KMS-11 (cell line): Measurements from ENCODE around the gene ADAMTSL2.

Source experiments
- H2AFZ ChIP-seq: fragments of 200-600 bp; sonication (generic); 2 replicates; pipeline ENCODE4 v1.6.1; 2016; ENCODE audit warnings: antibody characterized with exemption, mixed run types, low read depth
- H3K27ac ChIP-seq: fragments of 200-600 bp; sonication (generic); 2 replicates; pipeline ENCODE4 v1.6.1; 2016; ENCODE audit warnings: mild to moderate bottlenecking, mixed run types
- H3K27me3 ChIP-seq: fragments of 200-600 bp; sonication (generic); 2 replicates; pipeline ENCODE4 v1.6.1; 2017; ENCODE audit warnings: mild to moderate bottlenecking, low read depth, mixed run types, moderate library complexity; ENCODE audit not compliant: insufficient read depth
- H3K36me3 ChIP-seq: fragments of 200-600 bp; sonication (generic); 2 replicates; pipeline ENCODE4 v1.6.1; 2017; ENCODE audit warnings: mild to moderate bottlenecking, mixed run types; ENCODE audit not compliant: insufficient read depth
- H3K4me1 ChIP-seq: fragments of 200-600 bp; sonication (generic); 2 replicates; pipeline ENCODE4 v1.6.1; 2016; ENCODE audit warnings: mild to moderate bottlenecking, low read depth, mixed run types; ENCODE audit not compliant: poor library complexity, severe bottlenecking
- H3K4me2 ChIP-seq: fragments of 200-600 bp; sonication (generic); 2 replicates; pipeline ENCODE4 v1.7.0; 2016; ENCODE audit warnings: mild to moderate bottlenecking, mixed run types
- H3K4me3 ChIP-seq: fragments of 200-600 bp; sonication (generic); IDR thresholded peaks from 2 replicates; pipeline ENCODE4 v1.6.1; 2017; ENCODE audit warnings: low read depth, low read length, mixed read lengths; ENCODE audit not compliant: insufficient read depth
- H3K79me2 ChIP-seq: fragments of 200-600 bp; sonication (generic); 2 replicates; pipeline ENCODE4 v1.6.1; 2016; ENCODE audit warnings: low read depth, mixed run types; ENCODE audit not compliant: insufficient read depth
- H3K9ac ChIP-seq: fragments of 200-600 bp; sonication (generic); 2 replicates; pipeline ENCODE4 v1.6.1; 2016; ENCODE audit warnings: mild to moderate bottlenecking, mixed run types
- H4K20me1 ChIP-seq: fragments of 200-600 bp; sonication (generic); 2 replicates; pipeline ENCODE4 v1.6.1; 2016; ENCODE audit warnings: mild to moderate bottlenecking, mixed run types; ENCODE audit not compliant: insufficient read depth
- TF ChIP-seq, protein P1 (sequence below): fragments of 200-600 bp; sonication (generic); conservative IDR thresholded peaks from 2 replicates; pipeline ENCODE4 v1.6.1; 2017; ENCODE audit warnings: low read depth, mild to moderate bottlenecking, antibody characterized with exemption, low read length, moderate library complexity, mixed read lengths

Gene ADAMTSL2

DNA sequence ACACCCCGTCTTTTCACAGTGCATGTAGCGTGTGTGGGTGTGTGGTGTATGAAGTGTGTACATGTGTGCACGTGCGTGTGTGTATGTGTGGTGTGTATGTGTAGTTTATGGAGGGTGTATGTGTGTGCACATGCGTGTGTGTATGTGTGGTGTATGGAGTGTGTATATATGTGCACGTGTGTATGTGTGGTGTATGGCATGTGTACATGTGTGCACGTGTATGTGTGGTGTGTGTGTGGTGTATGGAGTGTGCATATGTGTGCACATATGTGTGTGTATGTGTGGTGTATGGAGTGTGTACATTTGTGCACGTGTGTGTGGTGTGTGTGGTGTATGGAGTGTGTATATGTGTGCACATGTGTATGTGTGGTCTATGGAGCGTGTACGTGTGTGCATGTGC is 22.9 kb upstream of the ADAMTSL2 start:
- Histone ChIP-seq H3K27ac (no peak overlapping the region), H2AFZ (no peak overlapping the region), H3K27me3 (peaks cover 65% of the 10 kb centered on the region), H3K4me3 (no peak overlapping the region), H3K79me2 (no peaks in the 10 kb centered on the region), H3K4me1 (no peaks in the 10 kb centered on the region), H3K36me3 (no peaks in the 10 kb centered on the region), H4K20me1 (no peaks in the 10 kb centered on the region), H3K4me2 (no peak overlapping the region), H3K9ac (no peak overlapping the region)
- TF ChIP-seq, protein P1, sequence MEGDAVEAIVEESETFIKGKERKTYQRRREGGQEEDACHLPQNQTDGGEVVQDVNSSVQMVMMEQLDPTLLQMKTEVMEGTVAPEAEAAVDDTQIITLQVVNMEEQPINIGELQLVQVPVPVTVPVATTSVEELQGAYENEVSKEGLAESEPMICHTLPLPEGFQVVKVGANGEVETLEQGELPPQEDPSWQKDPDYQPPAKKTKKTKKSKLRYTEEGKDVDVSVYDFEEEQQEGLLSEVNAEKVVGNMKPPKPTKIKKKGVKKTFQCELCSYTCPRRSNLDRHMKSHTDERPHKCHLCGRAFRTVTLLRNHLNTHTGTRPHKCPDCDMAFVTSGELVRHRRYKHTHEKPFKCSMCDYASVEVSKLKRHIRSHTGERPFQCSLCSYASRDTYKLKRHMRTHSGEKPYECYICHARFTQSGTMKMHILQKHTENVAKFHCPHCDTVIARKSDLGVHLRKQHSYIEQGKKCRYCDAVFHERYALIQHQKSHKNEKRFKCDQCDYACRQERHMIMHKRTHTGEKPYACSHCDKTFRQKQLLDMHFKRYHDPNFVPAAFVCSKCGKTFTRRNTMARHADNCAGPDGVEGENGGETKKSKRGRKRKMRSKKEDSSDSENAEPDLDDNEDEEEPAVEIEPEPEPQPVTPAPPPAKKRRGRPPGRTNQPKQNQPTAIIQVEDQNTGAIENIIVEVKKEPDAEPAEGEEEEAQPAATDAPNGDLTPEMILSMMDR = no peak

GRCh38 chr9:133512253-133513213 is 22.0 kb upstream of the ADAMTSL2 start:
- no peaks in the 10 kb centered on the region for H3K36me3 ChIP-seq
- H3K4me3 ChIP-seq = no peak overlapping the region
- no peaks in the 10 kb centered on the region for H4K20me1 ChIP-seq
- H3K4me1 ChIP-seq = no peaks in the 10 kb centered on the region
- no peak overlapping the region for H3K27ac ChIP-seq
- peaks cover 64% of the 10 kb centered on the region for H3K27me3 ChIP-seq
- H3K4me2 ChIP-seq = no peak overlapping the region
- H3K79me2 ChIP-seq = no peaks in the 10 kb centered on the region
- no peak overlapping the region for H3K9ac ChIP-seq
- H2AFZ ChIP-seq = no peak overlapping the region
- TF ChIP-seq, protein P1 = no peak

- no peaks in the 10 kb centered on the region for H3K79me2 ChIP-seq
- no peaks in the 10 kb centered on the region for H4K20me1 ChIP-seq
- H3K27ac ChIP-seq = no peak overlapping the region
- H3K4me3 ChIP-seq = no peak overlapping the region
- TF ChIP-seq, protein P1 = no peak
- peaks cover 60% of the 10 kb centered on the region for H3K27me3 ChIP-seq
- no peak overlapping the region for H3K4me2 ChIP-seq
- no peaks in the 10 kb centered on the region for H3K4me1 ChIP-seq
- H3K9ac ChIP-seq = no peak overlapping the region
- no peak overlapping the region for H2AFZ ChIP-seq
- H3K36me3 ChIP-seq = no peaks in the 10 kb centered on the region
Observed at GRCh38 chr9:133513214-133514100, 21.0 kb upstream of the ADAMTSL2 start.

DNA sequence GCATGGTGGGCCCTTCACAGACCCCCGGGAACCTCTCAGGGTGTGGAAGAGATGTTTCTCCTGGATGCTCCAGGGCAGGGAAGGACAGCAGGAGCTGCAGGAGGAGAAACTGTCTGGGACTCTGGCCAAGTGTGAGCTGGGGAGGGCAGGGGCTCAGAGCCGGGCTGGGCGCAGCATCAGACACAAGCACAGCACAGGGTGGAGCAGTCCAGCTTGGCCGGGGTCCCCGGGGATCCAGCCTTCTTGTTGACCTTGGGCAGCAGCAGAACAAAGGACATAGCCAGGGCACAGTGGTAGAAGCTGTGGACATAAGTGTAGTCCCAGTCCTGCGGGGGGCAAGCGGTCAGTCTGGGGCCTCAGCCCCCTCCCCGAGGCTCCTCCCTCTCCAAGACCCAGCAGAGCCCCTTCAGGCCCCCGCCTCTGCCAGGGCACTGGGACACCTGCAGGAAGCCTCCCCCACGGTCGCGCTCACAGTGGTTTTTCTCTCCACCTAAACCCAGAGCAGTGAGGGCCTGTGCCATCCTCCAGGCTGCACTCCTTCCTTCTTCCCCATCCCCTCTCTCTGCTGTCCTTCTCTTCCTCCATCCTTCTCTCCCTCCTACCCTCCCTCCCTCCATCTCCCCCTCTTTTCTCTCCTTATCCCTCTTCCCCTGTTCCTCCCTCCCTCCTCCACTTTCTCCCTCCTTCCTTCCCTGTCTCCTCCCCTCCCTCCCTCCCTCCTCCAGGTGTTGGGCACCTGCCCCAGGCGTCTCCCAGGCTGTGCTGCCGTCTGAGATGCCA is 19.9 kb upstream of the ADAMTSL2 start:
- H3K36me3 ChIP-seq = no peaks in the 10 kb centered on the region
- H3K4me3 ChIP-seq = no peak overlapping the region
- H3K4me1 ChIP-seq = no peaks in the 10 kb centered on the region
- no peak overlapping the region for H3K9ac ChIP-seq
- TF ChIP-seq, protein P1 = no peak
- H2AFZ ChIP-seq = no peak overlapping the region
- no peak overlapping the region for H3K27ac ChIP-seq
- peaks cover 57% of the 10 kb centered on the region for H3K27me3 ChIP-seq
- no peaks in the 10 kb centered on the region for H3K79me2 ChIP-seq
- no peak overlapping the region for H3K4me2 ChIP-seq
- no peaks in the 10 kb centered on the region for H4K20me1 ChIP-seq
